Measurements from ENCODE around the gene PCMT1.
"Not testable (repeated sequence)": the region's sequence is repeated elsewhere in the genome, so short reads cannot be mapped to it uniquely, and the experiment has no call there.

The PCMT1 gene

DNA sequence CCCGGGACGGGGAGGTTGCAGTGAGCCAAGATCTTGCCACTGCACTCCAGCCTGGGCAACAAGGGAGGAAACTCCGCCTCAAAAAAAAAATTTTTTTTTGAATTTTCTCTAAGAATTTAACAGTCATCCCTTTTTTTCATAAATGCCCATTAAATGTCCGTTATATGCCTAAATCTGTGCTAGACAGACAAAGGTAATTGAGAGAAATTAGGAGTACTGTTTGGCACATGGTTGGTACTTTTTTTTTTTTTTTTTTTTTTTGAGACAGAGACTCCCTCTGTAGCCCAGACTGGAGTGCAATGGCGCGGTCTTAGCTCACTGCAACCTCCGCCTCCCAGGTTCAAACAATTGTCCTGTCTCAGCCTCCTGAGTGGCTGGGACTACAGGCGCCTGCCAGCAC is 1.7 kb downstream of the PCMT1 start:
- H2AFZ ChIP-seq (ENCODE audit: low read length, unreplicated experiment), result no peak overlapping the region
- no peak overlapping the region for H3K27ac ChIP-seq (ENCODE audit: low read depth, low read length)
- H3K36me3 ChIP-seq (ENCODE audit: insufficient read depth, low read length), result no peaks in the 10 kb centered on the region
- H3K4me3 ChIP-seq (ENCODE audit: low read depth, low read length), result peak overlapping the region; percentile 97
- H3K4me1 ChIP-seq (ENCODE audit: control insufficient read depth, insufficient read depth, low read length, unreplicated experiment), result peaks cover 11% of the 10 kb centered on the region
- H3K27me3 ChIP-seq (ENCODE audit: insufficient read depth, low read length), result no peaks in the 10 kb centered on the region
- H3K79me2 ChIP-seq (ENCODE audit: control insufficient read depth, insufficient read depth, low read length, unreplicated experiment), result peaks cover 68% of the 10 kb centered on the region

DNA sequence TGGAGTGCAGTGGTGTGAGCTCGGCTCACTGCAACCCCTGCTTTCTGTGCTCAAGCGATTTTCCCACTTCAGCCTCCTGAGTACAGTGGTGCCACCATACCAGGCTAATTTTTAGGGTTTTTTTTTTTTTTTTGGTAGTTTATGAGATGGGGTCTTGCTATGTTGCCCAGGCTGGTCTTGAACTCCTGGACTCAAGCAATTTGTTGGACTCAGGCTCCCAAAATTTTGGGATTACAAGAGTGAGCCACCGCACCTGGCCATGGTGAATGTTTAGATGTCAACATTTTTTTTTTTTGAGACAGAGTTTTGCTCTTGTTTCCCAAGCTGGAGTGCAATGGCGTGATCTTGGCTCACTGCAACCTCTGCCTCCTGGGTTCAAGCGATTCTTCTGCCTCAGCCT is 2.4 kb downstream of the PCMT1 start:
- H3K4me1 ChIP-seq (ENCODE audit: control insufficient read depth, insufficient read depth, low read length, unreplicated experiment), result not testable (repeated sequence)

DNA sequence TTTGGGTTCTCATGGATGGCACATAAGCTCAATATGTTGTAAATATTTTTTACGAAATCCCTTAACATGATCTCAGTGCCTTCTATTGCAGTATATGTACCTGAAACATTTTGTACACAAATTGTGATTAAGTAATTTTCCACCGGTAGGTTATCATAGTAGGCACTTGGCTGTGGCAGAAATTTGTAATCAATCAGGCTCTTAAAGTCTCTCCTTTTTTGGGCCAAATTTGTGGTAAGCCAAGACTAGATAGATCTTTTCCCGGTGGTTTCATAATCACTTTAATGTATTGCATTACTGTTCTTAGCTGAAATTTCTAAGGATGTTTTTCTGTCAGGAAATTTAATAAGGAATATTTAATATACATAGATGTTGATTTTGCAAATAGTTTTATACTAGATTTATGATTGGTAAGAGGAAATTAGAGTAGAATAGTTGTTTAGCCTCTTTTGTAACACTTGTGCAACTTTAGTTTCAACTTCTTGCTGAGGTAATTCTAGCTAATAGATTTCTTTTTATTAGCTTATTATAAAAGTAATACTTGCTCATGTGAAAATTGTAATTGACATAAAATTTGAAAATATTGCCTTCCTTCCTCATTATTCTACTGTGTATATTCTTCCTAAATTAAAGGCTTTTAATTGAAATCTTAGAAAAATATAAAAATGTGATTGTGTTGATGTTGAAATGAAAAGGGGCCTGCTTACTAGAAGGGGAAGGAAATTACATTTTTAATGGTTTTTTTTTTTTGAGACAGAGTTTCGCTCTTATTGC is 3.2 kb downstream of the PCMT1 start:
- Histone ChIP-seq H3K36me3 (ENCODE audit: insufficient read depth, low read length) (no peaks in the 10 kb centered on the region), H3K27ac (ENCODE audit: low read depth, low read length) (peak overlapping the region; percentile 27; the same call in 1 of the 2 replicates), H2AFZ (ENCODE audit: low read length, unreplicated experiment) (no peak overlapping the region), H3K4me3 (ENCODE audit: low read depth, low read length) (peak overlapping the region; percentile 55), H3K4me1 (ENCODE audit: control insufficient read depth, insufficient read depth, low read length, unreplicated experiment) (peaks cover 6% of the 10 kb centered on the region), H3K79me2 (ENCODE audit: control insufficient read depth, insufficient read depth, low read length, unreplicated experiment) (peaks cover 77% of the 10 kb centered on the region), H3K27me3 (ENCODE audit: insufficient read depth, low read length) (no peaks in the 10 kb centered on the region)

More for the DNA sequence above, 2.4 kb downstream of the PCMT1 start:
- not testable (repeated sequence) for H3K27me3 ChIP-seq (ENCODE audit: insufficient read depth, low read length); H3K36me3 ChIP-seq (ENCODE audit: insufficient read depth, low read length); H3K27ac ChIP-seq (ENCODE audit: low read depth, low read length); H2AFZ ChIP-seq (ENCODE audit: low read length, unreplicated experiment); H3K4me3 ChIP-seq (ENCODE audit: low read depth, low read length)
- H3K79me2 ChIP-seq (ENCODE audit: control insufficient read depth, insufficient read depth, low read length, unreplicated experiment), result peaks cover 70% of the 10 kb centered on the region

DNA sequence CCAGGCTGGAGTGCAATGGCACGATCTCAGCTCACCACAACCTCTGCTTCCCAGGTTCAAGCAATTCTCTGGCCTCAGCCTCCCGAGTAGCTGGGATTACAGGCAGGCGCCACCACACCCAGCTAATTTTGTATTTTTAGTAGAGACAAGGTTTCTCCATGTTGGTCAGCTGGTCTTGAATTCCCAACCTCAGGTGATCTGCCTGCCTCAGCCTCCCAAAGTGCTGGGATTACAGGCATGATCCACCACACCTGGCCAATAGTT is 3.8 kb downstream of the PCMT1 start:
- peaks cover 79% of the 10 kb centered on the region for H3K79me2 ChIP-seq (ENCODE audit: control insufficient read depth, insufficient read depth, low read length, unreplicated experiment)
- not testable (repeated sequence) for H3K36me3 ChIP-seq (ENCODE audit: insufficient read depth, low read length); H3K4me1 ChIP-seq (ENCODE audit: control insufficient read depth, insufficient read depth, low read length, unreplicated experiment); H3K27me3 ChIP-seq (ENCODE audit: insufficient read depth, low read length); H2AFZ ChIP-seq (ENCODE audit: low read length, unreplicated experiment); H3K27ac ChIP-seq (ENCODE audit: low read depth, low read length); H3K4me3 ChIP-seq (ENCODE audit: low read depth, low read length)

DNA sequence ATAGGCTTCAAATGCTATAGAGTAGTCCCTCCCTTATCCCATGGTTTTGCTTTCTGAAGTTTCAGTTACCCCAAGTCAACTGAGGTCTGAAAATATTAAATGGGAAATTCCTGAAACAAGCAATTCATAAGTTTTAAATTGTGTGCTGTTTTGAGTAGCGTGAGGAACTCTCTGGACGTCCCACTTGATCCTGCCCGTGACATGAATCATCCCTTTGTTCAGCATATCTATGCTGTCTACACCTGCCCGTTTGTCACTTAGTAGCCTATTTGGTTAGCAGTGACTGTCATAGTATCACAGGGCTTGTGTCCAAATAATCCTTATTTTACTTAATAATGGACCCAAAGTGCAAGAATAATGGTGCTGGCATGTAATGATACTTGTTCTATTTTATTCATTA is 5.0 kb downstream of the PCMT1 start:
- Histone ChIP-seq H3K36me3 (ENCODE audit: insufficient read depth, low read length) (no peaks in the 10 kb centered on the region), H3K79me2 (ENCODE audit: control insufficient read depth, insufficient read depth, low read length, unreplicated experiment) (peaks cover 84% of the 10 kb centered on the region), H3K27me3 (ENCODE audit: insufficient read depth, low read length) (no peaks in the 10 kb centered on the region), H2AFZ (ENCODE audit: low read length, unreplicated experiment) (no peak overlapping the region), H3K27ac (ENCODE audit: low read depth, low read length) (no peak overlapping the region), H3K4me1 (ENCODE audit: control insufficient read depth, insufficient read depth, low read length, unreplicated experiment) (peaks cover 6% of the 10 kb centered on the region), H3K4me3 (ENCODE audit: low read depth, low read length) (no peak overlapping the region)

DNA sequence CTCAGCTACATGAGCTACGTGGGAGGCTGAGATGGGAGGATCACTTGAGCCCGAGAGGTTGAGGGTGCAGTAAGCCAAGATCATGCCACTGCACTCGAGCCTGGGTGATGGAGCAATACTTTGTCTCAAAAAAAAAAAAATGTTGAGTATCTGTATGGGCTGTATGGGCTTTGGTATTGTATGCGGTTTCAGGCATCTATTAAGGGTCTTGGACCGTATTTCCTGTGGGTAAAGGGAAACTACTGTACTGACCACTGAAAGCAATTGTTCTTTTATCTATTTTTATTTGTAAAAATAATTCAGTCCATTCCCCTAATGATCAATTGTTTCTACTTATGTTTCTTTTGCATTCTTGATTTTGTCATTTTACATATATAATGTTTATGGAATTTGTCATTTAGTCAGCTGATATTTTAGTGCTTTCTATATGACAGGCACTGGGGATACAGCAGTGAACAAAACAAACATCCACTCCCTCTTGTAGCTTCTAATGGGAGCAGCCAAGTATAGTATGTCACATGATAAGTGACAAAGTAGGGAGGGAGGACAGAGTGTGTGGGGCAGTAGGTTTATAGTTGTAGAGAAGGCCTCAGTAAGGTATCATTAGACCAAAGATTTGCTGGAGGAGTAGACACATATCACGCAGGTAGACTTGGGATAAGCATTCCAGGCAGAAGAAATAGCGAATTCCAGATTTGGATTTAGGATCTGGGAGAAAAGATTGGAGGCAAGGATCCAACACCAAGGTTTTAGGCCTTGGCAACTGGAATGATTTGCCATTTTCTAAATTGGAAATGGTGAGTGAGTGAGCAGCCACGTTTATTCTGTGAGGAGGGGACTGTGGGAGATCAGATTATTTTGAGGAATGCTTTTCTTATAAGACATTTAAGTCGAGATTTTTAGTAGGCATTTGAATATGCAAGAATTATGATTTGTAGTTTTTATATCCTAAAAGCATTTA is 6.0 kb downstream of the PCMT1 start:
- H3K27me3 ChIP-seq (ENCODE audit: insufficient read depth, low read length), result no peaks in the 10 kb centered on the region
- H3K4me1 ChIP-seq (ENCODE audit: control insufficient read depth, insufficient read depth, low read length, unreplicated experiment), result peaks cover 6% of the 10 kb centered on the region
- 0 out of 2 replicates have a peak, but pooled peaks cover 4% of the 10 kb centered on the region for H3K36me3 ChIP-seq (ENCODE audit: insufficient read depth, low read length)
- H3K27ac ChIP-seq (ENCODE audit: low read depth, low read length), result no peak overlapping the region
- H3K4me3 ChIP-seq (ENCODE audit: low read depth, low read length), result no peak overlapping the region
- H3K79me2 ChIP-seq (ENCODE audit: control insufficient read depth, insufficient read depth, low read length, unreplicated experiment), result peaks cover 83% of the 10 kb centered on the region
- no peak overlapping the region for H2AFZ ChIP-seq (ENCODE audit: low read length, unreplicated experiment)

DNA sequence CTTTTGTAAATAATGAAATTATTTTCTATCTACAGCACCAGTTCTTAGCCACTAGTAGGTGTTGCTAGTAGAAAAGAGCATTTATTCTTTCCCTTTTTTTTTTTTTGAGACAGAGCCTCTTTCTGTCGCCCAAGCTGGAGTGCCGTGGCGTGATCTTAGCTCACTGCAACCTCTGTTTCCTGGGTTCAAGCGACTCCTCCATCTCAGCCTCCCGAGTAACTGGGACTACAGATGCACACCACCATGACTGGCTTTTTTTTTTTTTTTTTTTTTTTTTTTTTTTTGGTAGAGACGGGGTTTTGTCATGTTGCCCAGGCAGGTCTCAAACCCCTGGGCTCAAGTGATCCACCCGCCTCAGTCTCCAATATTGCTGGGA is 6.7 kb downstream of the PCMT1 start:
- Histone ChIP-seq H3K27ac (ENCODE audit: low read depth, low read length) (no peak overlapping the region), H3K4me3 (ENCODE audit: low read depth, low read length) (no peak overlapping the region), H2AFZ (ENCODE audit: low read length, unreplicated experiment) (no peak overlapping the region), H3K36me3 (ENCODE audit: insufficient read depth, low read length) (0 out of 2 replicates have a peak, but pooled peaks cover 4% of the 10 kb centered on the region), H3K79me2 (ENCODE audit: control insufficient read depth, insufficient read depth, low read length, unreplicated experiment) (peaks cover 81% of the 10 kb centered on the region), H3K4me1 (ENCODE audit: control insufficient read depth, insufficient read depth, low read length, unreplicated experiment) (peaks cover 6% of the 10 kb centered on the region), H3K27me3 (ENCODE audit: insufficient read depth, low read length) (no peaks in the 10 kb centered on the region)

DNA sequence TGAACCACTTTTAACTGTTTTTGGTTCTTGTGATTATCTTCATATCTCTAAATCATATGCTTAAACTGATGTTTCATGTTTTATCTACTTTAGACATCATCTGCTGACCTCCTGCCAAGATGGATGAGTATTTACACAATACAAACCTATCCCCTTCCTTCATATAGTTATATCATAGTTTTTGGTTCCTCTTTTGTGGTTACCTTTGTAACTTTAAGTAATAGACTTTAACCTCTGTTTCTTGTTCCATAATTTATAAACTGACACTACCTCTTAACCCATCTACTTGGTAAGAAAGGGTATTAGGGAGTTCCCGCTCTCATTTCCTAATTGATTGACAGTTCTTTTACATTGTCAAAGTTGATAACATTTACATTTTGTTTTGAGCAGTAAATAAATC is 11.9 kb downstream of the PCMT1 start:
- H3K27ac ChIP-seq (ENCODE audit: low read depth, low read length), result 0 out of 2 replicates have a peak overlapping the region, but pooled peaks have one; percentile 18
- no peak overlapping the region for H3K4me3 ChIP-seq (ENCODE audit: low read depth, low read length)
- peaks cover 58% of the 10 kb centered on the region for H3K79me2 ChIP-seq (ENCODE audit: control insufficient read depth, insufficient read depth, low read length, unreplicated experiment)
- H3K36me3 ChIP-seq (ENCODE audit: insufficient read depth, low read length), result peaks cover 22% of the 10 kb centered on the region
- peak overlapping the region; percentile 19 for H2AFZ ChIP-seq (ENCODE audit: low read length, unreplicated experiment)
- H3K4me1 ChIP-seq (ENCODE audit: control insufficient read depth, insufficient read depth, low read length, unreplicated experiment), result peaks cover 22% of the 10 kb centered on the region
- H3K27me3 ChIP-seq (ENCODE audit: insufficient read depth, low read length), result no peaks in the 10 kb centered on the region

DNA sequence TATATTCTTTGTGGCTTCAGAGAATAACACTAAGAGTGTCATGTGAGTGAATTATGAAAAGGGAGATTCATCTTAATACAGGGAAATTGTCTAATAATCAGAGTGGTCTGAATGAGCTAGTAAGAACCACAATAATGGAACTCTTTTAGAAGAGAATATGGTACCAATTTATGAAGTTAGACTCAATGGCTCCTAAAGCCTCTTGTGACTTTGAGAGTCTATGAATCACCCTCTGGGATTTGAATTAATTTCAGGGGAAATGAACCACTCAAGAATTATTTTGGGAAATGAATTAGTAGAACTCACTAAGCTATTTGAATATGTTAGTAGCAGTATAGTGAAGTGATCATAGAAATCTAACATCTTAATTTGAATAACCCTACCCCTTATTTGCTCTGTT is 14.3 kb downstream of the PCMT1 start:
- Histone ChIP-seq H3K4me1 (ENCODE audit: control insufficient read depth, insufficient read depth, low read length, unreplicated experiment) (peaks cover 33% of the 10 kb centered on the region), H3K27ac (ENCODE audit: low read depth, low read length) (peak overlapping the region; percentile 72), H3K36me3 (ENCODE audit: insufficient read depth, low read length) (peaks cover 22% of the 10 kb centered on the region), H3K79me2 (ENCODE audit: control insufficient read depth, insufficient read depth, low read length, unreplicated experiment) (peaks cover 63% of the 10 kb centered on the region), H2AFZ (ENCODE audit: low read length, unreplicated experiment) (no peak overlapping the region), H3K4me3 (ENCODE audit: low read depth, low read length) (peak overlapping the region; percentile 5; the same call in 1 of the 2 replicates), H3K27me3 (ENCODE audit: insufficient read depth, low read length) (no peaks in the 10 kb centered on the region)

DNA sequence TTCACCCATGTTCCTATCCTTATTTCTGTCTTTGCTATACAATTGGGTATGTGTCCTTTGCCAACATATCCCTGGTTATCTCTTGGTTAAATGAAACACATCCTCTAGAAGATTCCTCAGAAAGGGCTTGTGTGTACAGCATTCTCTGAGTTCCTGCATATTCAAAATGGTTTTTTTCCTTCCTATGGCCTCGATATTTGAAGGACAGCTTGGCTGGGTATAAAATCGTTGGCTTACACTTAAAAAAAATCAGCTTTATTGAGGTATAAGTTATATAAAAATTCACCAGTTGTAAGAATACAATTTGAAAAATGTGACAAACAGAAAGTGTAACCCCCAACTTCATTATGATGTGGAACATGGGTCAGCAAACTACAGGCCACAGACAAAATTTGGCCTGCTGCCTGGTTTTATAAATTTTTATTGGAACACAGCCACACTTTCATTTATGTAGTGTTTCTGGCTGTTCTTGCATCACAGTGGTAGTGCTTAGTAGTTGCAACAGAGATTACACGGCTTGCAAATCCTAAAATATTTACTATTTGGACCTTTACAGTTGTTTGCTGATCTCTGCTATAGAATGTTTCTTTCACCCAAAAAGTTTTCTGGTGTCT is 16.7 kb downstream of the PCMT1 start:
- Histone ChIP-seq H3K4me3 (ENCODE audit: low read depth, low read length) (peak overlapping the region; percentile 45), H3K36me3 (ENCODE audit: insufficient read depth, low read length) (peaks cover 27% of the 10 kb centered on the region), H3K79me2 (ENCODE audit: control insufficient read depth, insufficient read depth, low read length, unreplicated experiment) (peaks cover 66% of the 10 kb centered on the region)

More for the DNA sequence above, 16.7 kb downstream of the PCMT1 start:
- H3K4me1 ChIP-seq (ENCODE audit: control insufficient read depth, insufficient read depth, low read length, unreplicated experiment), result peaks cover 33% of the 10 kb centered on the region
- no peaks in the 10 kb centered on the region for H3K27me3 ChIP-seq (ENCODE audit: insufficient read depth, low read length)
- H2AFZ ChIP-seq (ENCODE audit: low read length, unreplicated experiment), result no peak overlapping the region
- H3K27ac ChIP-seq (ENCODE audit: low read depth, low read length), result peak overlapping the region; percentile 78
